Breast epithelium (tissue), 3 donors: Measurements from ENCODE around the gene ATG7.

Experiments used
- POLR2A ChIP-seq: fragments of 450-650 bp; IDR thresholded peaks from one replicate; pipeline ENCODE4 v1.6.1; 2016; ENCODE audit warnings: antibody characterized with exemption, mild to moderate bottlenecking, moderate library complexity
- POLR2AphosphoS5 ChIP-seq, 3 donors: sonication (generic); formaldehyde crosslinking; IDR thresholded peaks; one replicate each; pipeline ENCODE4 v1.6.1; 2017; ENCODE audit warnings: antibody characterized with exemption in 3 of 3
- TF ChIP-seq, protein P1 (sequence below), 3 donors: fragments of 450-650 bp; IDR thresholded peaks; one replicate each; pipeline ENCODE4 v1.5.1; 2016 to 2017; ENCODE audit warnings: antibody characterized with exemption in 3 of 3, mild to moderate bottlenecking in 3 of 3, moderate library complexity in 3 of 3

DNA sequence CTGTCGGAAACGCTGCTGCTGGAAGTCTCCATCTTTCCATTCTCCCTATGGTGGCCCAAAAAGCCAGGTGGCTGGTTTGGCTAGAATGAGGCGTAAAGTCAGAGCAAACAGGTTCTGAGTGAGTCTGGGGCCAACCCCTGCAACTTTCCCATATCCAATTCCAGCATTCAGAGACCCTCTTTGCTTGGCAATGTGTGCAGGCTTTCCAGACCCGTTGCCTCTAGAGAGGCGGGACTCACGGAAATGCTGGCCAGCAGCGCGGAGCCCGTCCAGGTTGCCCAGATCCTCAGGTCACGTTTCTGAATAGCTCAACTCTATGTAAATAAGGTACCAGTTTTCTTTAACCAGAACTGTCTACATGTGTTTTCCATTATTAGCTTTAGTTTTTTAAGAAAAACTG, 303.5 kb downstream of the ATG7 start:
- TF ChIP-seq, protein P1, sequence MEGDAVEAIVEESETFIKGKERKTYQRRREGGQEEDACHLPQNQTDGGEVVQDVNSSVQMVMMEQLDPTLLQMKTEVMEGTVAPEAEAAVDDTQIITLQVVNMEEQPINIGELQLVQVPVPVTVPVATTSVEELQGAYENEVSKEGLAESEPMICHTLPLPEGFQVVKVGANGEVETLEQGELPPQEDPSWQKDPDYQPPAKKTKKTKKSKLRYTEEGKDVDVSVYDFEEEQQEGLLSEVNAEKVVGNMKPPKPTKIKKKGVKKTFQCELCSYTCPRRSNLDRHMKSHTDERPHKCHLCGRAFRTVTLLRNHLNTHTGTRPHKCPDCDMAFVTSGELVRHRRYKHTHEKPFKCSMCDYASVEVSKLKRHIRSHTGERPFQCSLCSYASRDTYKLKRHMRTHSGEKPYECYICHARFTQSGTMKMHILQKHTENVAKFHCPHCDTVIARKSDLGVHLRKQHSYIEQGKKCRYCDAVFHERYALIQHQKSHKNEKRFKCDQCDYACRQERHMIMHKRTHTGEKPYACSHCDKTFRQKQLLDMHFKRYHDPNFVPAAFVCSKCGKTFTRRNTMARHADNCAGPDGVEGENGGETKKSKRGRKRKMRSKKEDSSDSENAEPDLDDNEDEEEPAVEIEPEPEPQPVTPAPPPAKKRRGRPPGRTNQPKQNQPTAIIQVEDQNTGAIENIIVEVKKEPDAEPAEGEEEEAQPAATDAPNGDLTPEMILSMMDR (IDR thresholded peaks at IDR 0.05): no peak
- TF ChIP-seq POLR2AphosphoS5 (IDR thresholded peaks at IDR 0.05): no peak
- no peak for TF ChIP-seq POLR2A
